ENCODE results near the gene KLHL29. TPM values are rescaled to one million over a fixed set of nuclear protein-coding genes. Genes with fewer than 3 reads are reported as not detected.

The KLHL29 gene
- total RNA-seq, 1 experiment from 2014 or later, result 7.7 TPM

GRCh38 chr2:23561544-23561943 lies 176.6 kb downstream of the KLHL29 start:
- DNase-seq (ENCODE audit: low read depth, low spot score) (no peak), ATAC-seq (no peak)
- no TSS peak for BruUV-seq (replicated peaks)
- H3K36me3 ChIP-seq (ENCODE audit: control insufficient read depth, insufficient read depth, low read length), result no peaks in the 10 kb centered on the region
- intact Hi-C loops (cut with micrococcal nuclease; ENCODE audit: unreplicated experiment), result no loop called here
- ChIA-PET POLR2A (no interaction called here), CTCF (no interaction called here)
- no peaks in the 10 kb centered on the region for H3K27me3 ChIP-seq (ENCODE audit: control insufficient read depth, insufficient read depth, low read length)
- in situ Hi-C loops (cut with HindIII; ENCODE audit: low pct_unique_long_range_greater_than_20kb, low sequenced_read_pairs), result no loop called here
- H3K9me3 ChIP-seq (ENCODE audit: control insufficient read depth, insufficient read depth, low read depth, low read length), result no peaks in the 10 kb centered on the region
- no peak overlapping the region for H3K4me3 ChIP-seq (ENCODE audit: low read depth in 2 of 2, low read length in 2 of 2)
- TF ChIP-seq POLR2AphosphoS5 (IDR thresholded peaks at IDR 0.05; ENCODE audit: low read depth, low read length) (no peak), CTCF (IDR thresholded peaks at IDR 0.05) (no peak), REST (IDR thresholded peaks at IDR 0.05; ENCODE audit: insufficient read depth in 1 of 2, low read depth in 2 of 2, low read length in 1 of 2) (no peak), SIN3A (IDR thresholded peaks at IDR 0.05; ENCODE audit: borderline replicate concordance, insufficient read depth, low read depth, low read length) (no peak), TCF7L2 (IDR thresholded peaks at IDR 0.05; ENCODE audit: low read depth, low read length) (no peak)
- no peaks in the 10 kb centered on the region for H3K4me1 ChIP-seq (ENCODE audit: control insufficient read depth, insufficient read depth, low read length)
- no peak overlapping the region for H3K27ac ChIP-seq (ENCODE audit: low read length)

GRCh38 chr2:23562143-23562542 lies 177.2 kb downstream of the KLHL29 start:
- ChIA-PET CTCF (no interaction called here), POLR2A (no interaction called here)
- ATAC-seq (no peak), DNase-seq (ENCODE audit: low read depth, low spot score) (no peak)
- intact Hi-C loops (cut with micrococcal nuclease; ENCODE audit: unreplicated experiment), result no loop called here
- Histone ChIP-seq H3K27me3 (ENCODE audit: control insufficient read depth, insufficient read depth, low read length) (no peaks in the 10 kb centered on the region), H3K36me3 (ENCODE audit: control insufficient read depth, insufficient read depth, low read length) (no peaks in the 10 kb centered on the region), H3K9me3 (ENCODE audit: control insufficient read depth, insufficient read depth, low read depth, low read length) (no peaks in the 10 kb centered on the region), H3K27ac (ENCODE audit: low read length) (no peak overlapping the region), H3K4me1 (ENCODE audit: control insufficient read depth, insufficient read depth, low read length) (no peaks in the 10 kb centered on the region), H3K4me3 (ENCODE audit: low read depth in 2 of 2, low read length in 2 of 2) (no peak overlapping the region)
- in situ Hi-C loops (cut with HindIII; ENCODE audit: low pct_unique_long_range_greater_than_20kb, low sequenced_read_pairs), result no loop called here
- BruUV-seq (replicated peaks), result no TSS peak
- TF ChIP-seq POLR2AphosphoS5 (IDR thresholded peaks at IDR 0.05; ENCODE audit: low read depth, low read length) (no peak), SIN3A (IDR thresholded peaks at IDR 0.05; ENCODE audit: borderline replicate concordance, insufficient read depth, low read depth, low read length) (no peak), TCF7L2 (IDR thresholded peaks at IDR 0.05; ENCODE audit: low read depth, low read length) (no peak), REST (IDR thresholded peaks at IDR 0.05; ENCODE audit: insufficient read depth in 1 of 2, low read depth in 2 of 2, low read length in 1 of 2) (no peak), CTCF (IDR thresholded peaks at IDR 0.05) (no peak)

Measured in Panc1 (cell line).